ENCODE data around the gene TGFA.

Gene TGFA

DNA sequence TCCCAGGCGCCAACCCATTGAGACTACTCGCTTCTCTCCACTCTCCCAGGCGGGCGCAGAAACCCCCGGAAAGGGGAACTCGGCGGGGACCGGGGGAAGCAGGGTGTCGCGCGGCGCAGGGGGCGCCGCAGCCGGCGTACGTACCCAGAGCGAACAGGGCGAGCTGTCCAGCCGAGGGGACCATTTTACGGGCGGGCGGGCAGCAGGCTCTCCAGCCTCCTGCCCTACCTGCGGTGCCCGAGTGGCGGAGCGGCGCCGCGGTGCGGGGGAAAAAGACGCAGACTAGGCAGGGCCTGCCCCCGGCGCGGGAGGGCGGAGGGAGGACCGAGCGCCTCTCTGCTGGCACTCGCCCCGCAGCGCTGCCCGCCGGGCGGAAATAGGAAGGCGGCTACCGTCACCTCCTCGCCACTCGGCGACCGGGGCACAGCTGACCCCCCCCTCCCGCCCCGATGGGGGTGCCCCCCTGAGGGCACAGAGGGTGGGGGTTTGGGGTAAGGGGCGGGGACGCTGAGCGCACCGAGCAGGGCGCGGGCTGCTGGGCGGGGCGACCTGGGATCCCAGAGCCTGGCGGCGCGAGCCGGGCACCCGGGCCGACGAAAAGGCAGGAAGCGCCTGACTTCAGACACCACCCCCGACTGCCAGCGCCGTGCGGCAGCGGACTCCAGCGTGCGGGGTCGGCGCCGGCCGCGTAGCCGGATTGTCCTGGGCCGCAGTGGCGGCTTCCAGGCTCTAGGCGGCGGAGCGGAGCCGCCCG is at the start of gene TGFA:
Gene TGFA, minus strand, starts transcription at position 243 of the 754 bp plus-strand sequence. Its CDS starts 59 bp downstream, at position 184.
- H3K4me3 ChIP-seq (replicated peaks; ENCODE audit: low read depth, low read length), result peak within 1 kb of the TSS; percentile 32
- no peak for DNase-seq (ENCODE audit: extremely low read depth, low read depth)
- TF ChIP-seq, protein P1, sequence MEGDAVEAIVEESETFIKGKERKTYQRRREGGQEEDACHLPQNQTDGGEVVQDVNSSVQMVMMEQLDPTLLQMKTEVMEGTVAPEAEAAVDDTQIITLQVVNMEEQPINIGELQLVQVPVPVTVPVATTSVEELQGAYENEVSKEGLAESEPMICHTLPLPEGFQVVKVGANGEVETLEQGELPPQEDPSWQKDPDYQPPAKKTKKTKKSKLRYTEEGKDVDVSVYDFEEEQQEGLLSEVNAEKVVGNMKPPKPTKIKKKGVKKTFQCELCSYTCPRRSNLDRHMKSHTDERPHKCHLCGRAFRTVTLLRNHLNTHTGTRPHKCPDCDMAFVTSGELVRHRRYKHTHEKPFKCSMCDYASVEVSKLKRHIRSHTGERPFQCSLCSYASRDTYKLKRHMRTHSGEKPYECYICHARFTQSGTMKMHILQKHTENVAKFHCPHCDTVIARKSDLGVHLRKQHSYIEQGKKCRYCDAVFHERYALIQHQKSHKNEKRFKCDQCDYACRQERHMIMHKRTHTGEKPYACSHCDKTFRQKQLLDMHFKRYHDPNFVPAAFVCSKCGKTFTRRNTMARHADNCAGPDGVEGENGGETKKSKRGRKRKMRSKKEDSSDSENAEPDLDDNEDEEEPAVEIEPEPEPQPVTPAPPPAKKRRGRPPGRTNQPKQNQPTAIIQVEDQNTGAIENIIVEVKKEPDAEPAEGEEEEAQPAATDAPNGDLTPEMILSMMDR (IDR thresholded peaks at IDR 0.05; ENCODE audit: low read depth, low read length, missing control alignments), result peak; percentile 74

DNA sequence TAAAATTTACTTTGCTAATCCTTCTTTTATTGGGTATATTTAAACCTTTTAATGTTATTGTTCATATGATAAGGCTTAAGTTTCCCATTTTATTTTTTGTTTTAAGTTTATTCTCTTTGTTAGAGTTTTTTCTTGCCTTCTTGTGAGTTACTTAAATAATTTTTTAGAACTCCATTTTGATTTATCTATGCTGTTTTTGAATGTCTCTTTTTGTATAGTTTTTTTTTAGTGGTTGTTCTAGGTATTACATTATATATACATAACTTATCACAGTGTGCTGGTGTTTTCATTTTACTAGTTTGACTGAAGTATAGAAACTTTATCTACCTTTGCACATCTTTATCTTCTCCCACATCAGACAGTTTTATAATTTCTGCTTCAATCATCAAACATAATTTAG is 49.4 kb upstream of the TGFA start:
- DNase-seq (ENCODE audit: extremely low read depth, low read depth), result no peak
- TF ChIP-seq, protein P1 (IDR thresholded peaks at IDR 0.05; ENCODE audit: low read depth, low read length, missing control alignments), result no peak
- no peak overlapping the region for H3K4me3 ChIP-seq (replicated peaks; ENCODE audit: low read depth, low read length)

DNA sequence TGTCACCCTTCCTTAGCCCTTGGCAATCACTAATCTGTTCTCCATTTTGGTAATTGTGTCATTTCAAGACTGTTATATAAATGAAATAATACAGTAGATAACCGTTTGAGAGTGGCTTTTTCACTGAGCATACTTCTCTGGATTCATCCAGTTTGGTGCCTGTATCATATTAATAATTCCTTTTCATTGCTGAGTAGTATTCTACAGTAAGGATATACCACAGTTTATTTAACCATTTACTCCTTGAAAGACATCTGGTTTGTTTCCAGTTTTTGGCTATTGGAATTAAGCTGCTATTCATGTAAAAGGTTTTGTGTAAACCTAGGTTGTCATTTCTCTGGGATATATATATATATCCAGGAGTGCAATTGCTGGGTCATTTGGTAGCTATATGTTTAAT is 44.6 kb upstream of the TGFA start:
- no peak for DNase-seq (ENCODE audit: extremely low read depth, low read depth)
- TF ChIP-seq, protein P1 (IDR thresholded peaks at IDR 0.05; ENCODE audit: low read depth, low read length, missing control alignments), result no peak
- H3K4me3 ChIP-seq (replicated peaks; ENCODE audit: low read depth, low read length), result no peak overlapping the region

DNA sequence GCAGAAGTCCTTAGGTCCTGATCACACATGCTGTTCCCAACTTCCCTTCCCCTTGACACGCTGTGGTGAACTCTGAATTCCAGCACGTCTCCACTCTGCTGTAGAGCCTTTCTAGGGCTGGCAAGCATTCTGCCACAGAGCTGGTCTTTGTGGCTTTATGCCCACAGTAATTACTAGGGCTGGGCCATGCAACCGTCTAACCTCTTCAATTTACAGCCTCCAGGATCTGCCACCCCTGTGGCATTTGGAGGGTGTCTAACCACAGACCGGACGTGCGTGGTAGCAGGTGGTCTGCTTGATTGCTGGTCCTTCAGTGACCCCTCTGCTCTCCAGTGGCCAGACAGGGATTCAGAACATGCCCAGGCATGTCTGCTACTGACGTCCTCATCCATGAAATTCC is 43.1 kb upstream of the TGFA start:
- no peak overlapping the region for H3K4me3 ChIP-seq (replicated peaks; ENCODE audit: low read depth, low read length)
- TF ChIP-seq, protein P1 (IDR thresholded peaks at IDR 0.05; ENCODE audit: low read depth, low read length, missing control alignments), result no peak
- DNase-seq (ENCODE audit: extremely low read depth, low read depth), result peak; percentile 7

DNA sequence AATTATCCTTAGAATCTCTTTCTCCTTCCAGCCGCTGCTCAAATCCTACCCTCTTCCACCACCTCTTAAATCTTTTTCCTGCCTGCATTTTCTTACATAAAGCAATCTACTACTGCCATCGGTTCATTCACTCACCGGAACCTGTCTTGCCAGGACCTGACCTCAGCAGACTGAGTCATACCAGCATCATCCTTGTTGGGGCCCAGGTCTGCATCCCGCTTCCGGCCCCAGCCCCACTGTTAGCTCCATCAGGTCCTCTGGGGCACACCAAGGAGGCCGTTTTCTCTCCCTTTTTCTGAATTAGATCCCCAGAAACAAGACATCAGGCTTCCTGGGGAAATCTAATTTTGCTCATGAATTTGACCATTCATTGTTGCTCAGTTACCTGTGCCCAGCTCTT is 42.7 kb upstream of the TGFA start:
- DNase-seq (ENCODE audit: extremely low read depth, low read depth), result peak; percentile 6
- TF ChIP-seq, protein P1 (IDR thresholded peaks at IDR 0.05; ENCODE audit: low read depth, low read length, missing control alignments), result no peak
- H3K4me3 ChIP-seq (replicated peaks; ENCODE audit: low read depth, low read length), result no peak overlapping the region

DNA sequence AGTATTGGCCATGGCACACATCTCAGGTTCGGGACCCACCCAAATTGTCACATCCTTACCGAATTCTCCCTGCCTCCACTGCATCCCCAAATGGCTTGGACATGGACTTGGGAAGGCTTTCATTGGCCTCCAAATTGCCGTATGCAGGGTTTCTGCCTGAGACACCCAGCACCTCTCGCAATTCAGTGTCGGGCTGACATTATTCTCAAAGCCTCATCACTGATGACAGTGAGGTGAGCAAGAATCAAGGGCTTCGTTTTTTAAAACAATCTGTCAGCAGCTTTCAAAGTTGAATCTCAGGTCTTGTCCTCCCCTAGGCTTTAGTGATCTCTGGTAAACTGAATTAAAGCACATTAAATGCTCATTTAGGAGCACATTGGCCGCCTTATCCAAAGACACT is 29.5 kb upstream of the TGFA start:
- TF ChIP-seq, protein P1 (IDR thresholded peaks at IDR 0.05; ENCODE audit: low read depth, low read length, missing control alignments), result no peak
- no peak overlapping the region for H3K4me3 ChIP-seq (replicated peaks; ENCODE audit: low read depth, low read length)
- no peak for DNase-seq (ENCODE audit: extremely low read depth, low read depth)

All from HFF-Myc (cell line).